Subcutaneous abdominal adipose tissue (tissue), 5 donors: ENCODE data around the gene FGF5.
"Not testable (repeated sequence)": the region's sequence is repeated elsewhere in the genome, so short reads cannot be mapped to it uniquely, and the experiment has no call there.

Source experiments
- H3K27ac ChIP-seq: one replicate; pipeline ENCODE4 v1.7.0; 2013; ENCODE audit warnings: low read depth, mild to moderate bottlenecking, inconsistent platforms, low read length, moderate library complexity
- H3K27me3 ChIP-seq, 5 donors: one replicate each; pipeline ENCODE4 v1.7.0; 2013; ENCODE audit warnings: low read length in 5 of 5, inconsistent platforms in 1 of 5; ENCODE audit not compliant: control insufficient read depth in 5 of 5, insufficient read depth in 4 of 5
- H3K36me3 ChIP-seq, 5 donors: one replicate each; pipeline ENCODE4 v1.7.0; 2013; ENCODE audit warnings: low read length in 5 of 5; ENCODE audit not compliant: control insufficient read depth in 5 of 5, insufficient read depth in 5 of 5
- H3K4me1 ChIP-seq, 5 donors: one replicate each; pipeline ENCODE4 v1.7.0; 2013; ENCODE audit warnings: low read length in 5 of 5, mild to moderate bottlenecking in 3 of 5, moderate library complexity in 1 of 5; ENCODE audit not compliant: control insufficient read depth in 5 of 5, insufficient read depth in 5 of 5
- H3K4me3 ChIP-seq, 5 donors: one replicate each; pipeline ENCODE4 v1.7.0; 2013; ENCODE audit warnings: low read length in 5 of 5, low read depth in 1 of 5
- H3K9ac ChIP-seq, 5 donors: one replicate each; pipeline ENCODE4 v1.7.0; 2013; ENCODE audit warnings: low read length in 5 of 5, mild to moderate bottlenecking in 4 of 5, moderate library complexity in 3 of 5
- H3K9me3 ChIP-seq, 5 donors: one replicate each; pipeline ENCODE4 v1.7.0; 2013; ENCODE audit warnings: low read length in 5 of 5; ENCODE audit not compliant: control insufficient read depth in 5 of 5
- donor health status: healthy.
- donor health status: healthy.
- donor health status: healthy.
- donor health status: healthy.
- donor health status: healthy.

The FGF5 gene

DNA sequence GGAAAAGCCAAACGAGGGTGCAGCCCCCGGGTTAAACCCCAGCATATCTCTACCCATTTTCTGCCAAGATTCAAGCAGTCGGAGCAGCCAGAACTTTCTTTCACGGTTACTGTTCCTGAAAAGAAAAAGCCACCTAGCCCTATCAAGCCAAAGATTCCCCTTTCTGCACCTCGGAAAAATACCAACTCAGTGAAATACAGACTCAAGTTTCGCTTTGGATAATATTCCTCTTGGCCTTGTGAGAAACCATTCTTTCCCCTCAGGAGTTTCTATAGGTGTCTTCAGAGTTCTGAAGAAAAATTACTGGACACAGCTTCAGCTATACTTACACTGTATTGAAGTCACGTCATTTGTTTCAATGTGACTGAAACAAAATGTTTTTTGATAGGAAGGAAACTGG lies 20.0 kb downstream of the FGF5 start:
- H3K27ac ChIP-seq, result no peak overlapping the region

DNA sequence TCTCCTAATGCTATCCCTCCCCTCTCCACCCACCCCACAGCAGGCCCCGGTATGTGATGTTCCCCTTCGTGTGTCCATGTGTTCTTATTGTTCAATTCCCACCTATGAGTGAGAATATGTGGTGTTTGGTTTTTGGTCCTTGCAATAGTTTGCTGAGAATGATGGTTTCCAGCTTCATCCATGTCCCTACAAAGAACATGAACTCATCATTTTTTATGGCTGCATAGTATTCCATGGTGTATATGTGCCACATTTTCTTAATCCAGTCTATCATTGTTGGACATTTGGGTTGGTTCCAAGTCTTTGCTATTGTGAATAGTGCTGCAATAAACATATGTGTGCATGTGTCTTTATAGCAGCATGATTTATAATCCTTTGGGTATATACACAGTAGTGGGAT lies 24.2 kb downstream of the FGF5 start:
- not testable (repeated sequence) for H3K36me3 ChIP-seq, H3K9ac ChIP-seq, H3K27ac ChIP-seq, H3K4me3 ChIP-seq, H3K4me1 ChIP-seq, H3K9me3 ChIP-seq, H3K27me3 ChIP-seq

More for the DNA sequence above, 20.0 kb downstream of the FGF5 start:
- H3K27me3 ChIP-seq, result peaks cover 0 to 2% (median 0%) of the 10 kb centered on the region in 5 donors
- no peak overlapping the region for H3K9ac ChIP-seq
- no peak overlapping the region for H3K4me3 ChIP-seq
- H3K4me1 ChIP-seq, result no peaks in the 10 kb centered on the region
- H3K36me3 ChIP-seq, result no peaks in the 10 kb centered on the region
- H3K9me3 ChIP-seq, result no peaks in the 10 kb centered on the region

- H3K4me1 ChIP-seq, result no peaks in the 10 kb centered on the region
- H3K9me3 ChIP-seq, result no peaks in the 10 kb centered on the region
- H3K4me3 ChIP-seq, result no peak overlapping the region
- no peaks in the 10 kb centered on the region for H3K27me3 ChIP-seq
- H3K27ac ChIP-seq, result no peak overlapping the region
- H3K36me3 ChIP-seq, result no peaks in the 10 kb centered on the region
- no peak overlapping the region for H3K9ac ChIP-seq
These were observed 27.7 kb downstream of the FGF5 start for GRCh38 chr4:80294206-80294605.

GRCh38 chr4:80295336-80295735 lies 28.9 kb downstream of the FGF5 start:
- H3K9ac ChIP-seq, result no peak overlapping the region
- no peaks in the 10 kb centered on the region for H3K27me3 ChIP-seq
- no peaks in the 10 kb centered on the region for H3K4me1 ChIP-seq
- no peaks in the 10 kb centered on the region for H3K36me3 ChIP-seq
- H3K4me3 ChIP-seq, result no peak overlapping the region
- no peak overlapping the region for H3K27ac ChIP-seq
- H3K9me3 ChIP-seq, result no peaks in the 10 kb centered on the region

DNA sequence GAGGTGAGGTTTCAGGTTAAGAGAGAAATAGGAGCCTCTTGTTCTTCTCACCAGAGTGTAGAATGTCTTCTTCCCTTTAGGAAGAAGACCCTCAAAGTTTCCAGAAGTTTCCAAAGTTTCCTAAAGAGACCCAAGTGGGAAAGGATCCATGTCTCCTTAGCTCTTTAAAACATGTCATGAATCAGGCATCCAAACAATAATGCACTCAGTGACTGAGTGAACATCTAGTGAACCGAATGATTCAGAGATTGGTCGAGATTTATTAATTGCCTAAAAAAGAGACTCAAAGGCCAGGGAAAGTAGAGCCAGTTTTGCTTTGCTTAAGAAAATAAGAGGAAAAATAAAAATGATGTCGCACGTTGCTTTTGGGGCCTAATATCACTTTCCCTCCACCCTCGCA lies 29.4 kb downstream of the FGF5 start:
- Histone ChIP-seq H3K36me3 (no peaks in the 10 kb centered on the region), H3K9me3 (no peaks in the 10 kb centered on the region), H3K27ac (no peak overlapping the region), H3K4me3 (no peak overlapping the region), H3K4me1 (no peaks in the 10 kb centered on the region), H3K27me3 (no peaks in the 10 kb centered on the region), H3K9ac (no peak overlapping the region)

GRCh38 chr4:80301884-80302283 lies 35.4 kb downstream of the FGF5 start:
- H3K36me3 ChIP-seq, result no peaks in the 10 kb centered on the region
- H3K4me3 ChIP-seq, result no peak overlapping the region
- H3K27ac ChIP-seq, result no peak overlapping the region
- peaks cover 0 to 3% (median 0%) of the 10 kb centered on the region in 5 donors for H3K27me3 ChIP-seq
- no peak overlapping the region for H3K9ac ChIP-seq
- no peaks in the 10 kb centered on the region for H3K4me1 ChIP-seq
- H3K9me3 ChIP-seq, result peaks cover 0 to 4% (median 0%) of the 10 kb centered on the region in 5 donors

GRCh38 chr4:80302616-80303223 lies 36.3 kb downstream of the FGF5 start:
- peaks cover 0 to 4% (median 0%) of the 10 kb centered on the region in 5 donors for H3K27me3 ChIP-seq
- H3K27ac ChIP-seq, result no peak overlapping the region
- H3K9ac ChIP-seq, result no peak overlapping the region
- H3K36me3 ChIP-seq, result no peaks in the 10 kb centered on the region
- H3K4me3 ChIP-seq, result no peak overlapping the region
- peaks cover 0 to 4% (median 0%) of the 10 kb centered on the region in 5 donors for H3K9me3 ChIP-seq
- H3K4me1 ChIP-seq, result no peaks in the 10 kb centered on the region

DNA sequence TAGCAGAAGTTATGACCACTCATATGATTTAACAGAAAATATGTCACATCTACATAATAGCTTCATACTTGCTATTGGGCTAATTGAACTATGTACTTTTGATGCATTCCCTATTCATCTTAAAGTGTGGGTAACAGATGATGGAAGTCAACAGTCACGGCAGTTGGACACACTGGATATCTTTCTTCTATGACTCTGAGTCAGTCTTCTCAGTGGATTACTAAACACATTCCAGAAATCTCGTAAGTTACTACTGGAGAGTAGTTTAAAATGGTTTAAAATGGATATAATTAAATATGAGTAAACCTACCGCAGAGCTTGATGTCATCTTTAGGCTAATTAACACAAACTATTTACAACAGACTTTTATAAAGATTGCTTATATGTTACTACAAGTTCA lies 39.0 kb downstream of the FGF5 start:
- peaks cover 0 to 4% (median 0%) of the 10 kb centered on the region in 5 donors for H3K9me3 ChIP-seq
- no peak overlapping the region for H3K9ac ChIP-seq
- no peak overlapping the region for H3K4me3 ChIP-seq
- H3K4me1 ChIP-seq, result no peaks in the 10 kb centered on the region
- H3K36me3 ChIP-seq, result no peaks in the 10 kb centered on the region
- H3K27me3 ChIP-seq, result peaks cover 0 to 5% (median 3%) of the 10 kb centered on the region in 5 donors
- no peak overlapping the region for H3K27ac ChIP-seq

- Histone ChIP-seq H3K9ac (no peak overlapping the region), H3K4me3 (no peak overlapping the region), H3K36me3 (no peaks in the 10 kb centered on the region), H3K4me1 (no peaks in the 10 kb centered on the region), H3K27me3 (peaks cover 0 to 6% (median 3%) of the 10 kb centered on the region in 5 donors), H3K27ac (no peak overlapping the region), H3K9me3 (peaks cover 0 to 4% (median 0%) of the 10 kb centered on the region in 5 donors)
These were observed 39.8 kb downstream of the FGF5 start for GRCh38 chr4:80306260-80306659.

- Histone ChIP-seq H3K4me1 (no peaks in the 10 kb centered on the region), H3K9me3 (no peaks in the 10 kb centered on the region), H3K4me3 (no peak overlapping the region), H3K27ac (no peak overlapping the region), H3K36me3 (no peaks in the 10 kb centered on the region), H3K9ac (no peak overlapping the region), H3K27me3 (peaks cover 0 to 6% (median 3%) of the 10 kb centered on the region in 5 donors)
These were observed 40.8 kb downstream of the FGF5 start for GRCh38 chr4:80307183-80307735.
